NCI-H774 (cell line): ENCODE data around the gene GEMIN4.
"Not testable (repeated sequence)": the region's sequence is repeated elsewhere in the genome, so short reads cannot be mapped to it uniquely, and the experiment has no call there.

Experiments
- DNase-seq: peaks from one replicate; lab custom pipeline; 2025; lab: John Stamatoyannopoulos, UW

The GEMIN4 gene

GRCh38 chr17:699345-699744 lies 52.7 kb downstream of the GEMIN4 start:
- no peak for DNase-seq

GRCh38 chr17:698096-698495 lies 54.0 kb downstream of the GEMIN4 start:
- DNase-seq: not testable (repeated sequence)

GRCh38 chr17:697682-698081 lies 54.4 kb downstream of the GEMIN4 start:
- no peak for DNase-seq

- no peak for DNase-seq
These were observed 55.7 kb downstream of the GEMIN4 start for GRCh38 chr17:696369-696768.
